HAP-1 (cell line): Measurements from ENCODE around the gene FBXW12.
"Not testable (repeated sequence)": the region's sequence is repeated elsewhere in the genome, so short reads cannot be mapped to it uniquely, and the experiment has no call there.

ENCODE experiments used
- DNase-seq, 2 experiments: peaks; one replicate each; pipeline ENCODE4 v3.0.0-alpha.2; 2016 to 2020; ENCODE audit warnings: low spot score in 2 of 2
- H3K27me3 ChIP-seq: fragments of 250-450 bp; sonication (Bioruptor Pico); 2 replicates; pipeline ENCODE4 v1.5.1; 2020; ENCODE audit warnings: low read depth, mild to moderate bottlenecking, moderate library complexity
- H3K36me3 ChIP-seq: fragments of 250-450 bp; sonication (Bioruptor Pico); replicated peaks from 2 replicates; pipeline ENCODE4 v1.5.1; 2020; ENCODE audit warnings: mild to moderate bottlenecking
- H3K4me1 ChIP-seq: fragments of 250-450 bp; sonication (Bioruptor Pico); 2 replicates; pipeline ENCODE4 v1.5.1; 2020; ENCODE audit warnings: mild to moderate bottlenecking
- H3K4me3 ChIP-seq: fragments of 250-450 bp; sonication (Bioruptor Pico); 2 replicates; pipeline ENCODE4 v1.5.1; 2020; ENCODE audit warnings: mild to moderate bottlenecking, moderate library complexity
- H3K9me3 ChIP-seq: fragments of 250-450 bp; sonication (Bioruptor Pico); 2 replicates; pipeline ENCODE4 v1.5.1; 2020; ENCODE audit warnings: mild to moderate bottlenecking, moderate library complexity
- in situ Hi-C: fragments of 300-500 bp; cut with MboI; formaldehyde crosslinking; loops from 3 replicates; pipeline ENCODE4 v1.14.3; 2020; ENCODE audit warnings: low sequenced_read_pairs, inconsistent platforms, mixed read lengths

FBXW12 gene

DNA sequence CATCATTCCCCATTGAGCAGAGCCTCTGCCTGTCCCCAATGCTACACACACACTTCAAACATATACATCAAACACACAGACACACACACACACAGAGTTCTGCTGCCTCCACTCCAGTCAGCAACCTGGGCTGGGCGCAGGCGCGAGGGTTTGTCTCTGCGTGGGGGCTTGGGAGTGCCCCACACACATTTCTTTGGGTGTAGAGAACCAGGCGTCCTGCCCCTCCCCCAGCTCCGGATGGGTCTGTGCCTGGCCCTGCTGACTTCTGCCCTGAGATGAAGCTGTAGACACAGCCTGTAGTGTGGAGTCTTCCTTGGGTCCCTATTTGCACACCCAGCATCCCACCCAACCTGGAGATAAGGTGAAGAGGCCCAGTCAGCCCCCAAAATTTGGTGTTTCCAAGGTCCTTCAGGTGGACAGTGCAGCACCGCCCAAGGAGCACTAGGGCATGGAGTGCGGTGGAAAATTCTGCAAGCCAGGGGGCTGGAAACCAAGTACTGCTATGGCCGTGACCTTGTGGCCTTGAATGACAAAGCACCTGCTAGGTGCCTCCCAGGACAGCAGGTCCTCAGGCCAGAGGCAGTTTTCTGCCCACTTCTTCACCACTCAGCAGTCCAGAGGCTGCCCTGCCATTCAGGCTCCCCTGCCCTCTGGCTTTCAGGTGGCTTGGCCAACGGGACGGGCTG is 26.8 kb downstream of the FBXW12 start:
- Histone ChIP-seq H3K4me1 (no peaks in the 10 kb centered on the region), H3K4me3 (no peak overlapping the region), H3K36me3 (no peaks in the 10 kb centered on the region), H3K9me3 (no peaks in the 10 kb centered on the region), H3K27me3 (0 out of 2 replicates have a peak, but pooled peaks cover 2% of the 10 kb centered on the region)
- no peak for DNase-seq
- in situ Hi-C loops: no loop called here

DNA sequence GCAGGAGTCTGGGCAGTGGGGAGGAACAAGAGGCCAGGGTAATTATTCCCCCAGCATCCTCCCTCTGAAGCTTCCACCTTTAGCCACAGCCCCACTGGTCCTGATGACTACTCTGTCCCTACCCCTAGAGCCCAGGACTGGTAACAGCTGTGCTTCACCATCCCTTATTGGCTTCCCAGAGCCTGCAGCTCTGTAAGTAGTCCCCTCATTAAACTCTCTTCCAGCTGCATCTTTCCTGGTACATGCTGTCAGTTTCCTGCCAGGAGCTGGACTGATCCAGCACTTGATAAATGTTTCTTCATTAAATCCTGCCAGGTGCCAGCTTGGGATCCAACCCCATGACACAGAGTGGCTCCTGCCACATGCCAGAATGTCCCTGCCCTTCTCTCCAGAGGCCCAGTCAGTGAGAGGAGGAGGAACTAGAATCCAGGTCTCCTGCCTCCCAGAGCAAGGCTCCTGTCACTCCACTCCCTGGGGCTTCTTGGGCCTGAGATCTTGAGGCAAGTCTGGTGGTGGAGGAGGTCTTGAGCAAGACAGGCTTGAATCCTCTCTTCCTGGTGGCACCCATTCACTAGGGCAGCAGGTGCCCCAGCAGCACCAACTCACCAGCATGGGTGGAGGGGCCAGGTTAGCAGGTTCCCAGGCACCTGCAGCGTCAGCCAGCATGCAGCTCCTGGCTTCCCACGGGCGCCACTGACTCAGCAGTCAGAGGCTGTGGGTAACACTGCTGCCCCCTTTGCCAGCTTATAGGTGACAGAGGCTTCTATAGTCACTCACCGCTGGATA is 27.6 kb downstream of the FBXW12 start:
- Histone ChIP-seq H3K9me3 (no peaks in the 10 kb centered on the region), H3K27me3 (0 out of 2 replicates have a peak, but pooled peaks cover 2% of the 10 kb centered on the region), H3K4me3 (no peak overlapping the region), H3K36me3 (no peaks in the 10 kb centered on the region), H3K4me1 (no peaks in the 10 kb centered on the region)
- DNase-seq: peak in 1 of 2 experiments; percentile 10
- in situ Hi-C loops: no loop called here

DNA sequence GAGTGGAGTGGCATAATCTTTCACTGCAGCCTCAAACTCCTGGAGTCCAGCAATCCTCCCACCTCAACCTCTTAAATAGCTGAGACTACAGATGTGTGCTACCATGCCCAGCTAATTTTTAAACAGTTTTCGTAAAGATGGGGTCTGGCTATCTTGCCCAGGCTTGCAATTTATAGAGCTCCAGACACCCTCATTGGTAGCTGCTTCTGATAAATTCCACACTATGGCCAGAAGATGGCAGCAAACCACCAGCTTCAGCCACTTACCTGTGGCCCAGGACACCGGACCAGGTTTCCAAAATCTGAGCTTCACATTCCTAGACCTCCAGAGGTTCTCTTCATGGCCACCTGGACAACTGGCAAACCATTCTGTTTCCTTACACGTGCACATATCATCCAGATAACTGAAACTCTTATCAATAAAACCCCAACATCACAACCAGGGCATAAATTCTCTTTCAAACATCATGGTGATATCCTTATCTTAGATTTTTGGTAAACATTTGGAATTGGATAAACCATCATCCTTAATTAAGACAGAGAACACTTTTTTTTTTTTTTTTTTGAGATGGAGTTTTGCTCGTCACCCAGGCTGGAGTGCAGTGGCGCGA is 28.9 kb downstream of the FBXW12 start:
- in situ Hi-C loops: no loop called here
- Histone ChIP-seq H3K9me3 (no peaks in the 10 kb centered on the region), H3K36me3 (no peaks in the 10 kb centered on the region), H3K27me3 (0 out of 2 replicates have a peak, but pooled peaks cover 1% of the 10 kb centered on the region), H3K4me3 (no peak overlapping the region), H3K4me1 (no peaks in the 10 kb centered on the region)
- peak; percentile 56 to 69 for DNase-seq

GRCh38 chr3:48401434-48401901 is 29.4 kb downstream of the FBXW12 start:
- H3K9me3 ChIP-seq, H3K4me1 ChIP-seq, in situ Hi-C loops, H3K27me3 ChIP-seq, H3K4me3 ChIP-seq, H3K36me3 ChIP-seq, DNase-seq: not testable (repeated sequence)

DNA sequence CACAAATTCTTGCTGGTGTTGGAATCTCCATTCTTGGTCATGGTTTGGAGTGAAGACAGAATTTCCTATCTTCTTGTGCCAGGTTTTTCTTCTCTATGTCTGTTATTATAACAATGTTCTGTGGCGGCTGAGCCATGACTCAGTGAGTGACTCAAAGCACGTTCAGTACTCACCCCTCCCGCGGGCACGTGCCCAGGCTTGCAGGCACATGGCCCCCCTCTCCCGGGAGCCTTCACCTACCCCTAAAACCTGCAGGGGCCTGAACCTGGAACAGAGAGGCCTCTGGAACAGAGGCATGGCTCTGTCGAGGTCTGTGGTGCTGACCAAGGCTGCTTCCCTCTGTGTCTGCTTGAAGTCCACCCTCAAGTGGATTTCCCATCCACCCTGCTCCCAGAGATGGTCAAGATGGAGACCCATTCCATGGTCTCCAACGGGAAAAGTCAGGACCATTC is 30.3 kb downstream of the FBXW12 start:
- in situ Hi-C loops: no loop called here
- peak in 1 of 2 experiments; percentile 6 for DNase-seq
- Histone ChIP-seq H3K36me3 (no peaks in the 10 kb centered on the region), H3K27me3 (no peaks in the 10 kb centered on the region), H3K9me3 (no peaks in the 10 kb centered on the region), H3K4me3 (no peak overlapping the region), H3K4me1 (no peaks in the 10 kb centered on the region)

DNA sequence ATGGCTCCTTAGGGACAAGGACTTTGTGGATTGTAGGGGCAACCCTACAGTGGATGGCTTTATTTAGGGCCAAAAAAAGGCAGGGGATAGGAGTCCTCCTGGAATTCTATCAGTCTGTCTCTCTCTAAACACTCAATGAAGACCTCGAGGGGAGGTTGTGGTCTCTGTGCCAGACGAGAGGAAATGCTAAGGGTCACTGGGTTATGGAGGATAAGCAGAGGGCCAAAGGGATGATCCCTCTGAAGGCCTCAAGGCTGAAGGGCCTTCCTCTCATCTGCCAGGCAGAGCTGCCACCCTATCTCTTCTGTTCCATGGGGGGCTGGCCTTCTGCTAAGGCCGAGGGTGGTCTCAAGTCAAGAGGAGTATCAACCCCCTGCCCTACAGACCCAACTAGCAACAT is 30.9 kb downstream of the FBXW12 start:
- Histone ChIP-seq H3K4me1 (no peaks in the 10 kb centered on the region), H3K27me3 (no peaks in the 10 kb centered on the region), H3K36me3 (no peaks in the 10 kb centered on the region), H3K4me3 (no peak overlapping the region), H3K9me3 (no peaks in the 10 kb centered on the region)
- DNase-seq: no peak
- in situ Hi-C loops: no loop called here

GRCh38 chr3:48403533-48404439 is 31.8 kb downstream of the FBXW12 start:
- Histone ChIP-seq H3K27me3 (no peaks in the 10 kb centered on the region), H3K4me1 (no peaks in the 10 kb centered on the region), H3K9me3 (no peaks in the 10 kb centered on the region), H3K36me3 (no peaks in the 10 kb centered on the region), H3K4me3 (no peak overlapping the region)
- DNase-seq: peak in 1 of 2 experiments; percentile 4
- in situ Hi-C loops: no loop called here

- in situ Hi-C loops: no loop called here
- peaks cover 4% of the 10 kb centered on the region; the same call in 1 of the 2 replicates for H3K36me3 ChIP-seq
- H3K9me3 ChIP-seq: no peaks in the 10 kb centered on the region
- H3K27me3 ChIP-seq: no peaks in the 10 kb centered on the region
- H3K4me3 ChIP-seq: no peak overlapping the region
- peak in 1 of 2 experiments; percentile 6 for DNase-seq
- no peaks in the 10 kb centered on the region for H3K4me1 ChIP-seq
Observed at GRCh38 chr3:48404440-48405342, 32.7 kb downstream of the FBXW12 start.

DNA sequence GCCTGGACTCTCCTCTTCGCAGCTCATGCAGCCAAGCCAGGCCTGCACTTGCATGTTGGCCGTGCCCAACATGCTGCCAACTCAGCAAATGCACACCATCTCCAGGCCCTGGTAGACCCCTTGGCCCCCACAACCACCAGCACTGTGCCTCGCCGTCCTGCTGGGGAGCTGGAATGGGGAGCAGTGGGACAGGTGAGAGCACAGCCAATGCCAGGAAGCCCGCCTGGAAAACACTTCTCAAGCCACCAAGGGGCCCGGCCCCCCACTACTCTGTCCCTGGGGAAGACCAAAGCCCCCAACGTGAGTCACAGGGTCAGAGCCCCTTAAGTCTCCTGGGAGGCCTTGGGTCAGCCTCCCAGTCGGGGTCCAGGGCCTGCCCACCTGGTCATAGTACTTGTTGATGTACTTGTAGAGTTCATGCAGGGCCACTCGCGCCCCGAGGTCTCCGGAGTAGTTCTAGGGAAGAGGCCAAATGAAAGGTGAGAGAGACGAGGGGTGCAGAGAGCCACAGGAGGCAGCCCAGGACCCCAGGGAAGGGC is 33.4 kb downstream of the FBXW12 start:
- DNase-seq: peak in 1 of 2 experiments; percentile 7

GRCh38 chr3:48405971-48406370 is 34.0 kb downstream of the FBXW12 start:
- no peaks in the 10 kb centered on the region for H3K27me3 ChIP-seq
- in situ Hi-C loops: no loop called here

More for the DNA sequence above, 33.4 kb downstream of the FBXW12 start:
- H3K9me3 ChIP-seq: no peaks in the 10 kb centered on the region
- no peak overlapping the region for H3K4me3 ChIP-seq
- H3K36me3 ChIP-seq: peaks cover 4% of the 10 kb centered on the region; the same call in 1 of the 2 replicates
- no peaks in the 10 kb centered on the region for H3K4me1 ChIP-seq
- no peaks in the 10 kb centered on the region for H3K27me3 ChIP-seq
- in situ Hi-C loops: no loop called here

GRCh38 chr3:48406443-48407431 is 34.7 kb downstream of the FBXW12 start:
- in situ Hi-C loops: no loop called here
- no peaks in the 10 kb centered on the region for H3K27me3 ChIP-seq
- peak in 1 of 2 experiments; percentile 4 for DNase-seq
- peaks cover 8% of the 10 kb centered on the region for H3K36me3 ChIP-seq
- no peaks in the 10 kb centered on the region for H3K4me1 ChIP-seq
- H3K4me3 ChIP-seq: no peak overlapping the region
- no peaks in the 10 kb centered on the region for H3K9me3 ChIP-seq

More at GRCh38 chr3:48405971-48406370, 34.0 kb downstream of the FBXW12 start:
- no peak for DNase-seq
- Histone ChIP-seq H3K4me3 (no peak overlapping the region), H3K36me3 (peaks cover 7% of the 10 kb centered on the region), H3K4me1 (no peaks in the 10 kb centered on the region), H3K9me3 (no peaks in the 10 kb centered on the region)
